Measurements from ENCODE around the gene GREM2. TPM values are rescaled to one million over a fixed set of nuclear protein-coding genes. Genes with fewer than 3 reads are reported as not detected.

GREM2 gene
- total and polyA plus RNA-seq, 8 donors, result 0.03 to 0.58 (median 0.12) TPM; not detected in 1

- no peak for TF ChIP-seq CTCF (IDR thresholded peaks at IDR 0.05)
- DNase-seq (no peak), ATAC-seq (no peak), FAIRE-seq (no peak)
- Histone ChIP-seq H3K4me1 (no peaks in the 10 kb centered on the region), H3K36me3 (no peaks in the 10 kb centered on the region), H3K27me3 (no peaks in the 10 kb centered on the region), H3K4me3 (no peak overlapping the region), H3K9me3 (no peaks in the 10 kb centered on the region), H3K27ac (no peak overlapping the region)
- intact Hi-C loops (cut with DNase I), result no loop called here
- WGBS, 2 donors, result 17 to 19% methylated on average over 6 of the region's 6 CpGs
Observed at GRCh38 chr1:240465531-240465940, 146.4 kb downstream of the GREM2 start.

- Histone ChIP-seq H3K27me3 (no peaks in the 10 kb centered on the region), H3K36me3 (no peaks in the 10 kb centered on the region), H3K4me1 (no peaks in the 10 kb centered on the region), H3K4me3 (no peak overlapping the region), H3K9me3 (no peaks in the 10 kb centered on the region), H3K27ac (no peak overlapping the region)
- FAIRE-seq, result no peak
- intact Hi-C loops (cut with DNase I), result no loop called here
- WGBS, 2 donors, result 57 to 63% methylated on average over 2 of the region's 2 CpGs
- no peak for DNase-seq
- ATAC-seq, result no peak
- no peak for TF ChIP-seq CTCF (IDR thresholded peaks at IDR 0.05)
Observed at GRCh38 chr1:240464099-240464498, 147.9 kb downstream of the GREM2 start.

GRCh38 chr1:240462766-240463395, 149.1 kb downstream of the GREM2 start:
- no peaks in the 10 kb centered on the region for H3K36me3 ChIP-seq
- H3K4me1 ChIP-seq, result no peaks in the 10 kb centered on the region
- FAIRE-seq, result no peak
- no peak for DNase-seq
- no peak overlapping the region for H3K27ac ChIP-seq
- H3K27me3 ChIP-seq, result no peaks in the 10 kb centered on the region
- no peaks in the 10 kb centered on the region for H3K9me3 ChIP-seq
- no peak for TF ChIP-seq CTCF (IDR thresholded peaks at IDR 0.05)
- no peak overlapping the region for H3K4me3 ChIP-seq
- ATAC-seq, result no peak
- intact Hi-C loops (cut with DNase I), result no loop called here
- 50 to 59% methylated on average over 7 of the region's 7 CpGs for WGBS, 2 donors

GRCh38 chr1:240462277-240462676, 149.7 kb downstream of the GREM2 start:
- no peak for TF ChIP-seq CTCF (IDR thresholded peaks at IDR 0.05)

GRCh38 chr1:240457203-240457602, 154.8 kb downstream of the GREM2 start:
- WGBS, 2 donors, result 72 to 84% methylated on average over 5 of the region's 5 CpGs
- Histone ChIP-seq H3K36me3 (no peaks in the 10 kb centered on the region), H3K4me3 (no peak overlapping the region), H3K4me1 (no peaks in the 10 kb centered on the region), H3K27me3 (no peaks in the 10 kb centered on the region), H3K27ac (no peak overlapping the region), H3K9me3 (no peaks in the 10 kb centered on the region)
- DNase-seq (no peak), FAIRE-seq (no peak), ATAC-seq (no peak)
- intact Hi-C loops (cut with DNase I), result no loop called here
- no peak for TF ChIP-seq CTCF (IDR thresholded peaks at IDR 0.05)

More at GRCh38 chr1:240462277-240462676, 149.7 kb downstream of the GREM2 start:
- no peaks in the 10 kb centered on the region for H3K36me3 ChIP-seq
- H3K4me1 ChIP-seq, result no peaks in the 10 kb centered on the region
- 54 to 57% methylated on average over 3 of the region's 3 CpGs for WGBS, 2 donors
- no peak overlapping the region for H3K27ac ChIP-seq
- no peak for DNase-seq
- FAIRE-seq, result no peak
- ATAC-seq, result no peak
- intact Hi-C loops (cut with DNase I), result no loop called here
- H3K27me3 ChIP-seq, result no peaks in the 10 kb centered on the region
- H3K9me3 ChIP-seq, result no peaks in the 10 kb centered on the region
- no peak overlapping the region for H3K4me3 ChIP-seq

Measured in pancreas (tissue), 10 donors.